GM10248 (cell line): ENCODE measurements around the gene JMJD1C.

Experiments
- CTCF ChIA-PET: fragments of 300-600 bp; sonication (Branson Sonifier 250); formaldehyde crosslinking; extraction: SDS; loops from one replicate; lab custom pipeline; 2021; ENCODE audit warnings: antibody characterized with exemption; lab: Yijun Ruan, JAX
- POLR2A ChIA-PET: fragments of 350-650 bp; sonication (Branson Sonifier 250); formaldehyde crosslinking; extraction: SDS; loops from one replicate; lab custom pipeline; 2020; ENCODE audit warnings: antibody characterized with exemption; lab: Yijun Ruan, JAX
- DNase-seq: peaks from one replicate; pipeline ENCODE4 v3.0.0; 2012; ENCODE audit errors: extremely low spot score
- TF ChIP-seq, protein P1 (sequence below): IDR thresholded peaks from 2 replicates; pipeline ENCODE4 v1.5.1; 2012; ENCODE audit warnings: mild to moderate bottlenecking, low read depth; ENCODE audit errors: extremely low read depth, missing control alignments, control extremely low read depth

JMJD1C gene

DNA sequence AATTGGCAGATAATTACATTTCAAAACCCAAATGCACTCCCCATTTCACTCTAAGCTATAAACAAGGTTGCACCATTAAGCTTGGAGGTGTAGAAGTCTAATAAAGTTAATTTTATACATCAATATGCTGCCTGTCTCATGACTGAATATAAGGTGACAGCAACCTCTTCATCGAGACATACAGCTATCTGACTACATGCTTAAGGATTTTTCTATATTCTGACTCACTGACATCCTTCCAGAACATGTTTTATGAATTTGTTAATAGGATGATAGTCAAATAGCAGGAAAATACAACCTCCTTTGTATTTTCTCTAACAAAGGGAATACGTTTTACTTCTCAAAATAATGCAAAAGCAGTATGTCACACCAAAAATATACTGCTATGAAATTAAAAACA lies 256.1 kb downstream of the JMJD1C start:
- DNase-seq = no peak

DNA sequence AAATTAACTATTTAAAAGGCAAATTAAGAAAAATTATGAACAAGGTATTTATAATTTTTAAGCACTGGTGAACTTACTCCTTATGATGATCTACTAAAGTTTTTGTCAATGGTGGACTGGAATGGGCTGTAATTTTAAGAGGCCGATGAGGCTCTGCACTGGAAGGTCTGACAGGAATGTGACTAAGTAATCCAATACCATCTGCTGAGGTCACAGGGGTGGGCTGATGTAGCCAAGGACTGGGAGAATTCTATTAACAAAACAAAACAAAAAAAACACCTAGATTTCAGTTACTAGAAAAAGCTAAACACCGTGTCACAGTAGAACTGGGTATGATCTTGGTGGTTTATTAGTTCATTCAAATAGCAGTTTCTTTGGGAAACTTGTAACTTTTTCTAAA lies 256.8 kb downstream of the JMJD1C start:
- ChIA-PET CTCF (interaction anchor here (0.7 to 1.7 kb wide), 2 partner anchors 420 to 511 kb away, joined by 4 to 5 read pairs; no protein-coding TSS in a partner anchor), POLR2A (no interaction called here)
- TF ChIP-seq, protein P1, sequence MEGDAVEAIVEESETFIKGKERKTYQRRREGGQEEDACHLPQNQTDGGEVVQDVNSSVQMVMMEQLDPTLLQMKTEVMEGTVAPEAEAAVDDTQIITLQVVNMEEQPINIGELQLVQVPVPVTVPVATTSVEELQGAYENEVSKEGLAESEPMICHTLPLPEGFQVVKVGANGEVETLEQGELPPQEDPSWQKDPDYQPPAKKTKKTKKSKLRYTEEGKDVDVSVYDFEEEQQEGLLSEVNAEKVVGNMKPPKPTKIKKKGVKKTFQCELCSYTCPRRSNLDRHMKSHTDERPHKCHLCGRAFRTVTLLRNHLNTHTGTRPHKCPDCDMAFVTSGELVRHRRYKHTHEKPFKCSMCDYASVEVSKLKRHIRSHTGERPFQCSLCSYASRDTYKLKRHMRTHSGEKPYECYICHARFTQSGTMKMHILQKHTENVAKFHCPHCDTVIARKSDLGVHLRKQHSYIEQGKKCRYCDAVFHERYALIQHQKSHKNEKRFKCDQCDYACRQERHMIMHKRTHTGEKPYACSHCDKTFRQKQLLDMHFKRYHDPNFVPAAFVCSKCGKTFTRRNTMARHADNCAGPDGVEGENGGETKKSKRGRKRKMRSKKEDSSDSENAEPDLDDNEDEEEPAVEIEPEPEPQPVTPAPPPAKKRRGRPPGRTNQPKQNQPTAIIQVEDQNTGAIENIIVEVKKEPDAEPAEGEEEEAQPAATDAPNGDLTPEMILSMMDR = no peak
- no peak for DNase-seq

More for the DNA sequence above, 256.1 kb downstream of the JMJD1C start:
- POLR2A ChIA-PET = no interaction called here
- CTCF ChIA-PET = interaction anchor here (0.7 kb wide), 1 partner anchor 511 kb away, joined by 5 read pairs; no protein-coding TSS in a partner anchor
- TF ChIP-seq, protein P1 = no peak

DNA sequence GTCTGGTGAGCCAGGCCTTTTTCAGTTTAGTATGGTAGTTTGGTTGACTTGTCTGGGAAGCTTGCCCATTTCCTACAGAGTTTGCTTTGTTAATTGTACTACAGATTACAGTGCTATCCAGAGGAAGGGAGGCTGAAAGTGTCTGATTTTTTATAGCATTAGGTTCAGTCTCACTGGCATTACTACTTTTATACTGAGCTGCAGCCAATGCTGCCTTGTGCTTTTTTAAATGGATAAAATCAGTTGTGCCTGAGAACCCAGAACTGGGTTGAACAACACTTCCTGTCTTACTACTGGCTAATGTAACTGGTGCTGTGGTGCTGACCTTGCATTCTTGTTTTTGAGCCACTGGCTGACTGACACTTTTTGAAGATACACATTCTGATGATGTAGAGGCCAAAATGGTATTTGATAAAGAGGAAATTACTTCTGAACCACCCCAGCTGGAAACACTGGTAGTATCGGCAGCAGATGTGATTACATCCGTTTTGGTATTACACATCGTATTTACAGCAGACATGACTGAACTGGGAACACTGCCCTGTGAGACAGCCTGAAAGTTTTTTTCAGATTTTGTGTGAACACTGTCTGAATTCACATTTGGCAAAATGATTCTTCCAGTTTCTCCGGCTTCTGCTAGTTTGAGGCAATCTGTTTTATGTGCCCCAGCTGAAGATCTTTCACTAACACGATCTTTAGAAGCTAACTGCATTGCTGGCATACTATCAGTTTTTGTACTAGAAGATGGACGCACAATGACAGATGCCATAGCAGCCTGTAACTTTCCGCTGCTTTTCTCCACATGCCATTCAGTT lies 258.6 kb downstream of the JMJD1C start:
- CTCF ChIA-PET = interaction anchor here (1.0 to 2.3 kb wide), 8 partner anchors 9 to 513 kb away, joined by 3 to 8 read pairs (median 5); no protein-coding TSS in a partner anchor
- POLR2A ChIA-PET = no interaction called here
- TF ChIP-seq, protein P1 = no peak
- DNase-seq = no peak

DNA sequence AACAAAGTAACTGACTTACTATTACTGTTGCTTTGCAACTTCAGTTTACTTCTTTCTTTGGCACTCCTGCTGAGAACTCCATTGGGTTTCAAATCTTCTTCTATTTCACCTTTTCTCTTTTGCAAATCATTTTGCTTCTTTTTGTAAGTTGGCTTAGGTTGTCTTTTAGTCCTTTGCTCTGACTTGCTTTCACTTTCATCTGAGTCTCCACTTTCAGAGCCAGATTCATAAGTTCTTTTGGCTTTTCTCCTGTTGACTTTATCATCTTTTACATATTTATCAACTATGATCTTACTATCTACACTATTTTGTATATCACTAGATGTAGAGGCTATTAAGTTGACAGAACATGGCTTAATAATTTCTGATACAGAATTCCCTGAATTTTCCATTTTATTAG lies 259.2 kb downstream of the JMJD1C start:
- ChIA-PET POLR2A (no interaction called here), CTCF (interaction anchor here (0.8 to 2.3 kb wide), 8 partner anchors 9 to 514 kb away, joined by 3 to 8 read pairs (median 6); no protein-coding TSS in a partner anchor)
- TF ChIP-seq, protein P1 = no peak
- DNase-seq = no peak

DNA sequence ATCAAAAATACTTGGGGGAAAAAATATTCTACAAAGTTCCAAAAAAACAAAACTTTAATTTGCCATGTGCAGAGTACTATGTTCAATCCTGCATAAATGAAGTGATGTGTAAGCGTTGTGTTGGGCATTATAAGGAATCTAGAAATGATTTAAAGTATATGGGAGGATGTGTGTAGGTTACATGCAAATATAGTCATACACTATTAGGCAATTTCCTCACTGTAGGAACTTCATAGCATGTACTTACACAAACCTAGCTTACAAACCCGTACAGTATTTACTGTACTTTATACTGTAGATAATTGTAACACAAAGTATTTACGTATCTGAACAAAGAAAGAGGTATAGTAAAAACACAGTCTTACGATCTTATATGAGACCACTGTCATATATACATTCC lies 260.4 kb downstream of the JMJD1C start:
- POLR2A ChIA-PET = no interaction called here
- TF ChIP-seq, protein P1 = no peak
- CTCF ChIA-PET = interaction anchor here (0.9 to 2.3 kb wide), 7 partner anchors 9 to 515 kb away, joined by 3 to 8 read pairs (median 5); no protein-coding TSS in a partner anchor
- DNase-seq = no peak

DNA sequence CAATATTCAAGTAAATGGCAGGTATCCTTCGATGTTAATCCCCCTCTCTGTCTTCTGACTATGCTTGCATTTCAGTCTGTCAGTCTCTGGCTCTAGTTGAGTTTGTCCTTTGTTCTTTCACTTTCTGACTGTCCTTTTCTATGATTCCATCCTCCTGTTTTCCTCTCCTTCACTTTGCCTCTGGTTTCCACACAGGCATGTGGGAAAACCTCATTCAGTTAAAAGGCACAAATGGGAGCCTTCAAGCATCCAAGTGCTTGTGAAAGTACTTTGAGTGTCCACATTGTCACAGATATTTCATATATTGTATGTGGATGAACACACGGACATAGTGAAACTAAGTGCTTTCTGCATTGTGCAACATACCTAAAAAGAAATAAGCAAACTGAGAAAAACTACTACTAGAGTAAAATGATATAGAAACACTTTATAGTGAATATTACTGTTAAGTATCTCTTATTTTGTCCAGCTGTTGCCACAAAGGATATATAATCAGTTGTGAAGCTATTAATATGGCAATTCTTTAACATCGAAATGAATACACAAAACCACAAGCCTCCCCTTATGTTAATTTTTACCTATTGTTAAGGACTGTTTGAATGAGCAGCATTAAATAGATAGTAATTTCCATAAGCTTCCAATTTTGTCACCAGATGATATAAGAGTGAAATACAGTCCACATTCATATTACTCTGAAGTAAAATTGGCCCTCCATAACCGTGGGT lies 260.9 kb downstream of the JMJD1C start:
- ChIA-PET POLR2A (no interaction called here), CTCF (interaction anchor here (0.9 to 2.3 kb wide), 7 partner anchors 9 to 515 kb away, joined by 3 to 8 read pairs (median 5); no protein-coding TSS in a partner anchor)
- no peak for DNase-seq
- TF ChIP-seq, protein P1 = no peak
